ENCODE measurements around the gene PIGL.
"Not testable (repeated sequence)": the region's sequence is repeated elsewhere in the genome, so short reads cannot be mapped to it uniquely, and the experiment has no call there.

The PIGL gene

DNA sequence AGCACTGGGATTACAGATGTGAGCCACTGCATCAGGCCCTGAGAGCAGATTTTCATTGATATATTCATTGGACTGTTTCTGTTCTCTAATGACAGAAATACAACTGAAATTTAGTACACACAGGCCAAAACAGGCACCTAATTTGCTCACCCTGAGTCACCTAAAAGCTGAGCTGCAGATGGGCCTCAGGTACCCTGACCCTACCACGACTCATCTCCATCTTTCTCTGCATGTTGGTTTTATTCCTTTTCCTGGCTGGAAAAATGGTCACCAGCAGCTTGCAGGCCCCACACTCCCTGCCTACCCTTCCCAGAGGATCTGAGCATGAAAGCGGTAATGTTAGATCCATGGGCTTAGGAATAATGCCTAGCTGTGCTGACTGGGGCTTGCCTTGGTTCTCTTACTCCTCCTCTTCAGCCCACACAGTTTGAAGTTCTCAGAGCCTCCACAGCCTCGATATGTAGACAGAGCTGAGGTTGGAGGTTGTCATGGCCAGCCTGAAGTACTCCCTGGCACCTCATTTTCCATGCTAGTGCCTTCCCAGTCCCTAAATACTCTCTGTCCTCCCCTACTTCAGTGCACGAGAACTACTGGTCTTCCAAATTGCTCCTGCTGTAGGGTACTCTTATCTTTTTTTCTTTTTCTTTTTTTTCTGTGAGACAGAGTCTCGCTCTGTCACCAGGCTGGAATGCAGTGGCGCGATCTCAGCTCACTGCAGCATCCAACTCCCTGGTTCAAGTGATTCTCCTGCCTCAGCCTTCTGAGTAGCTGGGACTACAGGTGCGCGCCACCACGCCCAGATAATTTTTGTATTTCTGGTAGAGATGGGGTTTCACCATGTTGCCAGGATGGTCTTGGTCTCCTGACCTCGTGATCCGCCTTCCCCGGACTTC, 85.2 kb downstream of the PIGL start:
- in situ Hi-C loops (cut with HindIII; ENCODE audit: low sequenced_read_pairs) = no loop called here
- no peak for DNase-seq (ENCODE audit: low read depth, low spot score)
- H3K4me3 ChIP-seq (ENCODE audit: low read depth, low read length) = no peak overlapping the region
- no peak for TF ChIP-seq CTCF (IDR thresholded peaks at IDR 0.05; ENCODE audit: low read depth, low read length)

DNA sequence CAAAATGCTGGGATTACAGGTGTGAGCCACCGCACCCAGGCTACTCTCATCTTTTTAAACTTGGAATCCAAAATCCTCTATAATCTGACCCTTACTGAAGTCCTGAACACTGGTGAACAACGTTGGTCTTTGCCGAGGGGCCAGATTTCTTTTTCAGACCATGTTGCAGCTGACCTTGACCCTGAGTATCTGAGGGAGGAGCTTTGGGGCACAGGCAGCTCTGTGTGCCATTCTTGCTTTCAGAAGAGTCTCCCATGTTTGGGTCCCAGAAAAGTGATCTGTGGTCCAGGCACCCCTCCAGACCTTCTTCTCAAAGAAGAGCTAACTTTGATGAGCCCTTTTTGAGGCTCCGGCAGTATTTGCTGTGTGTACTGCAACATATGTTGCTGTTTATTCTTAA, 85.8 kb downstream of the PIGL start:
- no peak overlapping the region for H3K4me3 ChIP-seq (ENCODE audit: low read depth, low read length)
- in situ Hi-C loops (cut with HindIII; ENCODE audit: low sequenced_read_pairs) = no loop called here
- no peak for DNase-seq (ENCODE audit: low read depth, low spot score)
- no peak for TF ChIP-seq CTCF (IDR thresholded peaks at IDR 0.05; ENCODE audit: low read depth, low read length)

- TF ChIP-seq CTCF (IDR thresholded peaks at IDR 0.05; ENCODE audit: low read depth, low read length) = peak; percentile 71
- H3K4me3 ChIP-seq (ENCODE audit: low read depth, low read length) = no peak overlapping the region
- DNase-seq (ENCODE audit: low read depth, low spot score) = no peak
- in situ Hi-C loops (cut with HindIII; ENCODE audit: low sequenced_read_pairs) = no loop called here
These were observed 87.8 kb downstream of the PIGL start for GRCh38 chr17:16304830-16305229.

DNA sequence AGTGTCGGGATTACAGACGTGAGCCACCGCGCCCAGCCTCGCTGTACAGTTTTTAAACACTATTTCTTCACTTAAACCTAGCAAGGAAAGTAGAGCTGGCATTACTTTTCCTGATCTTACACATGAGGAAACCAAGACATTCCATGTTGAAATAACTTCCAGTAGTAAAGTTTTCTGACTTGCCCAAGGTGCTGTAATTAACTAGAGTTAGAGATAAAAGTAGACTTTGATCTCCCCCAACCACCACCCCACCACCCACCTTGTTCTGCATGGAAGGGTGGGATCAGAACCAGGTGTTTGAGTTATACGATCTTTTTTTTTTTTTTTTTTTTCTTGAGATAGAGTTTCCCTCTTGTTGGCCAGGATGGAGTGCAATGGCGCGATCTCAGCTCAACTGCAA, 89.2 kb downstream of the PIGL start:
- in situ Hi-C loops (cut with HindIII; ENCODE audit: low sequenced_read_pairs) = no loop called here
- H3K4me3 ChIP-seq (ENCODE audit: low read depth, low read length) = no peak overlapping the region
- no peak for DNase-seq (ENCODE audit: low read depth, low spot score)
- TF ChIP-seq CTCF (IDR thresholded peaks at IDR 0.05; ENCODE audit: low read depth, low read length) = no peak

DNA sequence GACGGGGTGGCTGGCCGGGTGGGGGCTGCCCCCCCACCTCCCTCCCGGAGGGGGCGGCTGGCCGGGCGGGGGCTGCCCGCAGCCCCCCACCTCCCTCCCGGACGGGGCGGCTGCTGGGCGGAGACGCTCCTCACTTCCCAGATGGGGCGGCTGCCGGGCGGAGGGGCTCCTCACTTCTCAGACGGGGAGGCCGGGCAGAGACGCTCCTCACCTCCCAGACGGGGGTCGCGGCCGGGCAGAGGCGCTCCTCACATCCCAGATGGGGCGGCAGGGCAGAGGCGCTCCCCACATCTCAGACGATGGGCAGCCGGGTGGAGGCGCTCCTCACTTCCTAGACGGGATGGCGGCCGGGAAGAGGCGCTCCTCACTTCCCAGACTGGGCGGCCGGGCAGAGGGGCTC, 95.1 kb downstream of the PIGL start:
- H3K4me3 ChIP-seq (ENCODE audit: low read depth, low read length); in situ Hi-C loops (cut with HindIII; ENCODE audit: low sequenced_read_pairs); DNase-seq (ENCODE audit: low read depth, low spot score): not testable (repeated sequence)

GRCh38 chr17:16313139-16314090, 96.4 kb downstream of the PIGL start:
- in situ Hi-C loops (cut with HindIII; ENCODE audit: low sequenced_read_pairs) = no loop called here
- peak; percentile 40 for DNase-seq (ENCODE audit: low read depth, low spot score)
- H3K4me3 ChIP-seq (ENCODE audit: low read depth, low read length) = no peak overlapping the region
- TF ChIP-seq CTCF (IDR thresholded peaks at IDR 0.05; ENCODE audit: low read depth, low read length) = no peak
